ENCODE data around the gene ST8SIA4. TPM values are rescaled to one million over a fixed set of nuclear protein-coding genes. Genes with fewer than 3 reads are reported as not detected.

Gene ST8SIA4
- total RNA-seq, 1 experiment from 2014 or later: not detected

- Histone ChIP-seq H3K27me3 (ENCODE audit: insufficient read depth, low read length) (no peaks in the 10 kb centered on the region), H3K9ac (ENCODE audit: extremely low read depth, insufficient read length, low read length) (no peak overlapping the region), H2BK5ac (ENCODE audit: insufficient read length, low read length) (no peak overlapping the region), H2BK120ac (ENCODE audit: low read depth, low read length, poor library complexity, severe bottlenecking) (no peak overlapping the region), H3K79me1 (ENCODE audit: insufficient read depth, low read depth, low read length, poor library complexity, severe bottlenecking) (no peaks in the 10 kb centered on the region), H3K23me2 (ENCODE audit: insufficient read length, low read depth, low read length, poor library complexity, severe bottlenecking) (no peaks in the 10 kb centered on the region), H3K18ac (ENCODE audit: insufficient read length, low read depth, low read length) (no peak overlapping the region), H3K4me1 (ENCODE audit: insufficient read depth, low read length) (no peaks in the 10 kb centered on the region), H3K23ac (ENCODE audit: insufficient read length, low read depth, low read length) (no peak overlapping the region), H2BK20ac (ENCODE audit: low read depth, low read length, poor library complexity, severe bottlenecking) (no peak overlapping the region), H4K91ac (ENCODE audit: insufficient read length, low read depth, low read length) (no peak overlapping the region), H4K8ac (replicated peaks; ENCODE audit: insufficient read length, low read depth, low read length) (no peak overlapping the region), H3K56ac (ENCODE audit: insufficient read length, low read depth, low read length) (no peak overlapping the region), H3K4me2 (ENCODE audit: insufficient read depth, insufficient read length, low read length) (no peak overlapping the region), H2BK12ac (ENCODE audit: insufficient read length, low read depth, low read length) (no peak overlapping the region), H3K4ac (ENCODE audit: low read depth, low read length) (no peak overlapping the region), H2AK5ac (ENCODE audit: insufficient read length, low read length) (no peak overlapping the region), H2AFZ (ENCODE audit: low read length) (no peak overlapping the region), H3K27ac (ENCODE audit: insufficient read length, low read depth, low read length) (no peak overlapping the region), H3K79me2 (ENCODE audit: insufficient read depth, low read length) (no peaks in the 10 kb centered on the region), H2BK15ac (ENCODE audit: low read depth, low read length) (no peak overlapping the region), H3K9me3 (ENCODE audit: control insufficient read depth, low read depth, low read length) (no peaks in the 10 kb centered on the region), H4K5ac (ENCODE audit: insufficient read length, low read depth, low read length) (no peak overlapping the region), H3T11ph (ENCODE audit: low read length) (no peak overlapping the region), H3K14ac (ENCODE audit: insufficient read depth, low read length) (no peak overlapping the region), H4K20me1 (ENCODE audit: control insufficient read depth, insufficient read depth, insufficient read length) (no peaks in the 10 kb centered on the region)
- H3K27ac Mint-ChIP-seq: no peak overlapping the region
- no peak for TF ChIP-seq CTCF (conservative IDR thresholded peaks at IDR 0.05)
- no peak for DNase-seq
- no peaks in the 10 kb centered on the region for H3K36me3 Mint-ChIP-seq (ENCODE audit: insufficient read depth in 1 of 3, low read depth in 3 of 3)
- H3K4me3 Mint-ChIP-seq: no peak overlapping the region
- H3K9me3 Mint-ChIP-seq: no peaks in the 10 kb centered on the region
- H3K4me1 Mint-ChIP-seq: no peaks in the 10 kb centered on the region
- H3K27me3 Mint-ChIP-seq (ENCODE audit: low read depth): no peaks in the 10 kb centered on the region
- WGBS (ENCODE audit: extremely low coverage, insufficient read length, low lambda C conversion rate): no CpG with 5 or more reads among the region's 8 CpGs
These were observed 51.0 kb downstream of the ST8SIA4 start for GRCh38 chr5:100852051-100852450.
